Measurements from ENCODE around the gene ZC3H18.

DNA sequence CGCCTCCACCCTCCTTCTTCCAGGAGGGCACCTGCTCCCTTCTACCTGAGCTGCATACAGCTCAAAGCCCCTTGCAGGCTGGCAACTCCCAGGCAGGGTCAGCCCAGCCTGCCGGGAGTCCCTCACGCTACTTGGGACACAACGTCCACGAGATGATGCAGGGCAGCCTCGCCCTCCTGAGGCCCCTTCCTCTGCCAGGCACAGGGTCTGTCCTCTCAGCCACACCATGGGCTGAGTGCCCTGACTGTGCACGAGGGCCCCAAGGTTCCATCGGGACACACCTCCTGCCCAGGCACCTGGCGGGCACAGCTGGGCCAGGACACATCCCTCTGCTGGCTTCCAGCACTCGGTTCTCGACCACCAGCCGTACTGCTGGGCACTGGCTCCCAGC is 30.9 kb upstream of the ZC3H18 start:
- TF ChIP-seq EP300 (IDR thresholded peaks at IDR 0.05; ENCODE audit: borderline replicate concordance) (no peak), RAD21 (IDR thresholded peaks at IDR 0.05; ENCODE audit: low read depth) (no peak), TCF12 (IDR thresholded peaks at IDR 0.05; ENCODE audit: low read depth) (no peak), YY1 (IDR thresholded peaks at IDR 0.05; ENCODE audit: low read depth) (no peak), TAF1 (IDR thresholded peaks at IDR 0.05; ENCODE audit: low read depth) (no peak), FOXM1 (IDR thresholded peaks at IDR 0.05; ENCODE audit: borderline replicate concordance, low read depth) (no peak), EGR1 (IDR thresholded peaks at IDR 0.05) (no peak), CEBPB (IDR thresholded peaks at IDR 0.05) (no peak), NFIC (IDR thresholded peaks at IDR 0.05) (no peak)
- TF ChIP-seq, protein P1, sequence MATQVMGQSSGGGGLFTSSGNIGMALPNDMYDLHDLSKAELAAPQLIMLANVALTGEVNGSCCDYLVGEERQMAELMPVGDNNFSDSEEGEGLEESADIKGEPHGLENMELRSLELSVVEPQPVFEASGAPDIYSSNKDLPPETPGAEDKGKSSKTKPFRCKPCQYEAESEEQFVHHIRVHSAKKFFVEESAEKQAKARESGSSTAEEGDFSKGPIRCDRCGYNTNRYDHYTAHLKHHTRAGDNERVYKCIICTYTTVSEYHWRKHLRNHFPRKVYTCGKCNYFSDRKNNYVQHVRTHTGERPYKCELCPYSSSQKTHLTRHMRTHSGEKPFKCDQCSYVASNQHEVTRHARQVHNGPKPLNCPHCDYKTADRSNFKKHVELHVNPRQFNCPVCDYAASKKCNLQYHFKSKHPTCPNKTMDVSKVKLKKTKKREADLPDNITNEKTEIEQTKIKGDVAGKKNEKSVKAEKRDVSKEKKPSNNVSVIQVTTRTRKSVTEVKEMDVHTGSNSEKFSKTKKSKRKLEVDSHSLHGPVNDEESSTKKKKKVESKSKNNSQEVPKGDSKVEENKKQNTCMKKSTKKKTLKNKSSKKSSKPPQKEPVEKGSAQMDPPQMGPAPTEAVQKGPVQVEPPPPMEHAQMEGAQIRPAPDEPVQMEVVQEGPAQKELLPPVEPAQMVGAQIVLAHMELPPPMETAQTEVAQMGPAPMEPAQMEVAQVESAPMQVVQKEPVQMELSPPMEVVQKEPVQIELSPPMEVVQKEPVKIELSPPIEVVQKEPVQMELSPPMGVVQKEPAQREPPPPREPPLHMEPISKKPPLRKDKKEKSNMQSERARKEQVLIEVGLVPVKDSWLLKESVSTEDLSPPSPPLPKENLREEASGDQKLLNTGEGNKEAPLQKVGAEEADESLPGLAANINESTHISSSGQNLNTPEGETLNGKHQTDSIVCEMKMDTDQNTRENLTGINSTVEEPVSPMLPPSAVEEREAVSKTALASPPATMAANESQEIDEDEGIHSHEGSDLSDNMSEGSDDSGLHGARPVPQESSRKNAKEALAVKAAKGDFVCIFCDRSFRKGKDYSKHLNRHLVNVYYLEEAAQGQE (IDR thresholded peaks at IDR 0.05; ENCODE audit: low read depth): no peak
- TF ChIP-seq, protein P2, sequence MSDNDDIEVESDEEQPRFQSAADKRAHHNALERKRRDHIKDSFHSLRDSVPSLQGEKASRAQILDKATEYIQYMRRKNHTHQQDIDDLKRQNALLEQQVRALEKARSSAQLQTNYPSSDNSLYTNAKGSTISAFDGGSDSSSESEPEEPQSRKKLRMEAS (IDR thresholded peaks at IDR 0.05): no peak
